HEK293T (cell line): ENCODE data around the gene ANK3.

ENCODE experiments used
- CTCF ChIA-PET: fragments of 350-600 bp; formaldehyde crosslinking; extraction: SDS; loops from one replicate; lab custom pipeline; 2021; ENCODE audit warnings: antibody characterized with exemption, inconsistent platforms; lab: Yijun Ruan, JAX
- POLR2A ChIA-PET: fragments of 350-600 bp; formaldehyde crosslinking; extraction: SDS; loops from one replicate; lab custom pipeline; 2020; ENCODE audit warnings: antibody characterized with exemption, inconsistent platforms; lab: Yijun Ruan, JAX
- DNase-seq: peaks from one replicate; pipeline ENCODE4 v3.0.0; 2012; ENCODE audit warnings: mixed read lengths; ENCODE audit errors: extremely low spot score
- ARNT ChIP-seq: fragments of 450-650 bp; IDR thresholded peaks from 2 replicates; pipeline ENCODE4 v1.6.1; 2017; ENCODE audit warnings: mild to moderate bottlenecking
- BHLHE40 ChIP-seq: fragments of 450-650 bp; IDR thresholded peaks from 2 replicates; pipeline ENCODE4 v1.6.1; 2016; ENCODE audit warnings: mild to moderate bottlenecking, moderate library complexity, borderline replicate concordance
- CTBP1 ChIP-seq: fragments of 450-650 bp; IDR thresholded peaks from 2 replicates; pipeline ENCODE4 v1.6.1; 2016; ENCODE audit warnings: borderline replicate concordance
- ELF4 ChIP-seq: fragments of 450-650 bp; IDR thresholded peaks from 2 replicates; pipeline ENCODE4 v1.6.1; 2017; ENCODE audit warnings: antibody characterized with exemption
- FOXA1 ChIP-seq: fragments of 450-650 bp; IDR thresholded peaks from 2 replicates; pipeline ENCODE4 v1.6.1; 2016; ENCODE audit warnings: mild to moderate bottlenecking
- FOXK2 ChIP-seq: fragments of 450-650 bp; IDR thresholded peaks from 2 replicates; pipeline ENCODE4 v1.6.1; 2016; ENCODE audit warnings: mild to moderate bottlenecking
- FOXM1 ChIP-seq: fragments of 450-650 bp; IDR thresholded peaks from 2 replicates; pipeline ENCODE4 v1.6.1; 2017; ENCODE audit warnings: mild to moderate bottlenecking, borderline replicate concordance
- HDGF ChIP-seq: fragments of 450-650 bp; IDR thresholded peaks from 2 replicates; pipeline ENCODE4 v1.6.1; 2017; ENCODE audit warnings: antibody characterized with exemption, borderline replicate concordance
- L3MBTL2 ChIP-seq: fragments of 450-650 bp; conservative IDR thresholded peaks from 2 replicates; pipeline ENCODE4 v1.6.1; 2016; ENCODE audit warnings: mild to moderate bottlenecking
- LEF1 ChIP-seq: fragments of 450-650 bp; IDR thresholded peaks from 2 replicates; pipeline ENCODE4 v1.6.1; 2017; ENCODE audit warnings: mild to moderate bottlenecking, borderline replicate concordance
- NFRKB ChIP-seq: fragments of 450-650 bp; IDR thresholded peaks from 2 replicates; pipeline ENCODE4 v1.6.1; 2016; ENCODE audit warnings: mild to moderate bottlenecking, moderate library complexity
- SP1 ChIP-seq: fragments of 450-650 bp; IDR thresholded peaks from 2 replicates; pipeline ENCODE4 v1.6.1; 2017
- SUZ12 ChIP-seq: fragments of 450-650 bp; IDR thresholded peaks from 2 replicates; pipeline ENCODE4 v1.6.1; 2016; ENCODE audit warnings: mild to moderate bottlenecking
- TARDBP ChIP-seq: fragments of 450-650 bp; IDR thresholded peaks from 2 replicates; pipeline ENCODE4 v1.6.1; 2016
- ZNF384 ChIP-seq: fragments of 450-650 bp; IDR thresholded peaks from 2 replicates; pipeline ENCODE4 v1.6.1; 2016
- TF ChIP-seq, protein P1 (sequence below): fragments of 450-650 bp; IDR thresholded peaks from 2 replicates; pipeline ENCODE4 v1.6.1; 2016

ANK3 gene

GRCh38 chr10:60009710-60010383, 379.8 kb downstream of the ANK3 start:
- CTCF ChIA-PET = no interaction called here
- no peak for DNase-seq
- POLR2A ChIA-PET = no interaction called here
- TF ChIP-seq, protein P1, sequence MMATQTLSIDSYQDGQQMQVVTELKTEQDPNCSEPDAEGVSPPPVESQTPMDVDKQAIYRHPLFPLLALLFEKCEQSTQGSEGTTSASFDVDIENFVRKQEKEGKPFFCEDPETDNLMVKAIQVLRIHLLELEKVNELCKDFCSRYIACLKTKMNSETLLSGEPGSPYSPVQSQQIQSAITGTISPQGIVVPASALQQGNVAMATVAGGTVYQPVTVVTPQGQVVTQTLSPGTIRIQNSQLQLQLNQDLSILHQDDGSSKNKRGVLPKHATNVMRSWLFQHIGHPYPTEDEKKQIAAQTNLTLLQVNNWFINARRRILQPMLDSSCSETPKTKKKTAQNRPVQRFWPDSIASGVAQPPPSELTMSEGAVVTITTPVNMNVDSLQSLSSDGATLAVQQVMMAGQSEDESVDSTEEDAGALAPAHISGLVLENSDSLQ = no peak
- no peak for TF ChIP-seq ELF4
- TF ChIP-seq SUZ12 = no peak
- no peak for TF ChIP-seq TARDBP
- TF ChIP-seq FOXM1 = no peak
- TF ChIP-seq NFRKB = no peak
- TF ChIP-seq ARNT = no peak
- TF ChIP-seq L3MBTL2 = no peak
- TF ChIP-seq FOXA1 = no peak
- TF ChIP-seq BHLHE40 = no peak
- TF ChIP-seq SP1 = no peak
- TF ChIP-seq LEF1 = no peak
- no peak for TF ChIP-seq HDGF
- no peak for TF ChIP-seq ZNF384
- TF ChIP-seq FOXK2 = no peak
- TF ChIP-seq CTBP1 = no peak

GRCh38 chr10:60009276-60009675, 380.4 kb downstream of the ANK3 start:
- no peak for DNase-seq
- POLR2A ChIA-PET = no interaction called here
- CTCF ChIA-PET = no interaction called here
- no peak for TF ChIP-seq FOXM1
- no peak for TF ChIP-seq ARNT
- TF ChIP-seq SP1 = no peak
- no peak for TF ChIP-seq L3MBTL2
- no peak for TF ChIP-seq FOXA1
- TF ChIP-seq TARDBP = no peak
- TF ChIP-seq ELF4 = no peak
- no peak for TF ChIP-seq ZNF384
- TF ChIP-seq LEF1 = no peak
- no peak for TF ChIP-seq SUZ12
- TF ChIP-seq, protein P1 = no peak

DNA sequence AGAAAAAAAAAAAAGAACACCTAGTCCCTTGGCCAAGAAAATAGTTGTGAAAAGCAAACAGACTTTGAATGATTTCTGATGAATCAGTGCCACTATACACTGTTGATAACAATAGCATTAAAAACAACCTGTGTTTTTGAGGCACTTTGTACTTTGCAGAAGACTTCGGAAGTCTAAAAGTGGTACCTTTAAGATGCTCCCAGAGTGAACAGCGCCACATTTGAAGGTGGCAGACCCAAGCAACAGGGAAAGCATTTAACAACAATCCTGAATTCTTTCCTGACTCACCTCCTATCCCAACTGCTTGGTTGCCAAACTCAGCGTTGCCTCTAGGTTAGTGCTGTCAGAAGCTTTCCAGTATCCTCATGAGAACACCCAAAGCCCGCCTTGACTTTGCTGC, 380.9 kb downstream of the ANK3 start:
- ChIA-PET CTCF (no interaction called here), POLR2A (no interaction called here)
- TF ChIP-seq FOXK2 (no peak), LEF1 (no peak), BHLHE40 (no peak), NFRKB (no peak), SP1 (no peak), HDGF (no peak), ELF4 (no peak), L3MBTL2 (no peak), ARNT (no peak), FOXM1 (no peak), TARDBP (no peak), ZNF384 (no peak), SUZ12 (no peak), CTBP1 (no peak), FOXA1 (no peak)
- TF ChIP-seq, protein P1 = no peak
- no peak for DNase-seq

DNA sequence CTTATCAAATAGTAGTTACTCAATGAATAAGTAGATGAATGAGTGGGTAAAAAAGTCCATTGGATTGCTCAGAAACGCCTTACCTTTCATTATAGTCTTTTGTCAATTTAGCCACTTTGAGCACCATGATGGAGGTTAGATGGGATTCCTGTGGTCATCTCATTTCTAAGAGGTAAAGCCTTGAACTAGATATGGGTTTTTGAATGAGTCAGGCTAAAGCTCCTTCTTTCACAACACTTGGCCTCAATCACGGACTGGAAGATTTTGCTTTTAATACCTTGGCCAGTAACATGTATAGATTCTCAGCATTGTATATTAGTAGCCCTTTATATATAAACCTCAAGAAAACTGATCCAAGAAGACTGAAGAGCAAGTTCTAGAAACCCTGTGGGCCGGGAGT, 383.6 kb downstream of the ANK3 start:
- DNase-seq = no peak
- no peak for TF ChIP-seq ELF4
- no peak for TF ChIP-seq HDGF
- no peak for TF ChIP-seq LEF1
- TF ChIP-seq ZNF384 = no peak
- no peak for TF ChIP-seq TARDBP
- TF ChIP-seq SUZ12 = no peak
- TF ChIP-seq, protein P1 = no peak
- TF ChIP-seq FOXM1 = no peak
- TF ChIP-seq FOXK2 = no peak
- no peak for TF ChIP-seq BHLHE40
- no peak for TF ChIP-seq CTBP1
- TF ChIP-seq L3MBTL2 = no peak
- TF ChIP-seq ARNT = no peak
- TF ChIP-seq SP1 = no peak
- no peak for TF ChIP-seq FOXA1
- ChIA-PET CTCF (no interaction called here), POLR2A (no interaction called here)

GRCh38 chr10:60003651-60004523, 385.8 kb downstream of the ANK3 start:
- DNase-seq = no peak
- TF ChIP-seq TARDBP = no peak
- no peak for TF ChIP-seq NFRKB
- TF ChIP-seq ELF4 = no peak
- no peak for TF ChIP-seq BHLHE40
- no peak for TF ChIP-seq LEF1
- no peak for TF ChIP-seq SUZ12
- no peak for TF ChIP-seq L3MBTL2
- TF ChIP-seq FOXM1 = no peak
- no peak for TF ChIP-seq ZNF384
- no peak for TF ChIP-seq FOXA1
- no peak for TF ChIP-seq HDGF
- TF ChIP-seq CTBP1 = no peak
- TF ChIP-seq ARNT = no peak
- TF ChIP-seq SP1 = no peak
- TF ChIP-seq, protein P1 = no peak
- TF ChIP-seq FOXK2 = no peak
- ChIA-PET POLR2A (interaction anchor here (0.8 kb wide), 1 partner anchor 16 kb away, joined by 3 read pairs; no protein-coding TSS in a partner anchor), CTCF (no interaction called here)
